Measurements from ENCODE around the gene RYR2. TPM values are rescaled to one million over a fixed set of nuclear protein-coding genes. Genes with fewer than 3 reads are reported as not detected.

The RYR2 gene
- total RNA-seq, 2 experiments from 2014 or later, result not detected

- H3K79me2 ChIP-seq (ENCODE audit: insufficient read depth, low read depth, low read length), result no peaks in the 10 kb centered on the region
- H2AFZ ChIP-seq (ENCODE audit: low read length), result no peak overlapping the region
- ChIA-PET POLR2A (interaction anchor here (1.1 kb wide), 1 partner anchor 19 kb away, joined by 4 read pairs; no protein-coding TSS in a partner anchor), CTCF (ENCODE audit: unreplicated experiment) (no interaction called here)
- TF ChIP-seq, protein P1, sequence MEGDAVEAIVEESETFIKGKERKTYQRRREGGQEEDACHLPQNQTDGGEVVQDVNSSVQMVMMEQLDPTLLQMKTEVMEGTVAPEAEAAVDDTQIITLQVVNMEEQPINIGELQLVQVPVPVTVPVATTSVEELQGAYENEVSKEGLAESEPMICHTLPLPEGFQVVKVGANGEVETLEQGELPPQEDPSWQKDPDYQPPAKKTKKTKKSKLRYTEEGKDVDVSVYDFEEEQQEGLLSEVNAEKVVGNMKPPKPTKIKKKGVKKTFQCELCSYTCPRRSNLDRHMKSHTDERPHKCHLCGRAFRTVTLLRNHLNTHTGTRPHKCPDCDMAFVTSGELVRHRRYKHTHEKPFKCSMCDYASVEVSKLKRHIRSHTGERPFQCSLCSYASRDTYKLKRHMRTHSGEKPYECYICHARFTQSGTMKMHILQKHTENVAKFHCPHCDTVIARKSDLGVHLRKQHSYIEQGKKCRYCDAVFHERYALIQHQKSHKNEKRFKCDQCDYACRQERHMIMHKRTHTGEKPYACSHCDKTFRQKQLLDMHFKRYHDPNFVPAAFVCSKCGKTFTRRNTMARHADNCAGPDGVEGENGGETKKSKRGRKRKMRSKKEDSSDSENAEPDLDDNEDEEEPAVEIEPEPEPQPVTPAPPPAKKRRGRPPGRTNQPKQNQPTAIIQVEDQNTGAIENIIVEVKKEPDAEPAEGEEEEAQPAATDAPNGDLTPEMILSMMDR (conservative IDR thresholded peaks at IDR 0.05; ENCODE audit: low read length), result no peak
- no peak for TF ChIP-seq EZH2phosphoT487 (IDR thresholded peaks at IDR 0.05; ENCODE audit: borderline replicate concordance, low read depth, low read length)
- DNase-seq (ENCODE audit: low spot score), result no peak
- H4K20me1 ChIP-seq (ENCODE audit: insufficient read depth, low read length), result no peaks in the 10 kb centered on the region
- H3K36me3 ChIP-seq (ENCODE audit: insufficient read depth, low read length), result no peaks in the 10 kb centered on the region
- H3K4me3 ChIP-seq (ENCODE audit: low read depth, low read length, poor library complexity, severe bottlenecking), result no peak overlapping the region
- H3K4me2 ChIP-seq (ENCODE audit: low read length), result no peak overlapping the region
- no peaks in the 10 kb centered on the region for H3K9me2 ChIP-seq (ENCODE audit: insufficient read depth, low read length)
- no TSS peak for BruUV-seq (replicated peaks)
- intact Hi-C loops (cut with micrococcal nuclease; ENCODE audit: unreplicated experiment), result no loop called here
- H3K4me1 ChIP-seq (ENCODE audit: insufficient read depth, low read length, poor library complexity, severe bottlenecking), result no peaks in the 10 kb centered on the region
- no peaks in the 10 kb centered on the region for H3K9me3 ChIP-seq (ENCODE audit: low read length)
- H3K27ac ChIP-seq (ENCODE audit: low read depth, low read length, poor library complexity, severe bottlenecking), result no peak overlapping the region
Measured at GRCh38 chr1:237769916-237770315, 727.9 kb downstream of the RYR2 start.

DNA sequence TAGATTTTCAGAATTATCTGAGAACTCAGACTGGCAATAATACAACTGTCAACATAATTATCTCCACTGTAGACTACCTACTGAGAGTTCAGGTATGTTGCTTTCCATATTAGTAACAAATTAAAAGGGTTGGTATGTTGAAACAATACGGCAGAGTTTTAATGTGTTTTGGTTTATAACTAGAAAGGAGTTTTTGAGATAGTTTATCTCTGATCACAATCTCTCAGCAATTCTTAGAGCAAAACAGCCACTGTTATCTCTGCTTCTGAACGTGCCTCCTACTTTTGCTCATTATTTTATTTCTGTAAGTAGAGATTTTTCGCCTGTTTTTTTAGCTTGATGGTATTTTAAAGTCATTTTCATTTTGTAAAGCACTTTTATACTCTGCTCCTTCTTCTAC, 730.0 kb downstream of the RYR2 start:
- no peaks in the 10 kb centered on the region for H3K36me3 ChIP-seq (ENCODE audit: insufficient read depth, low read length)
- ChIA-PET CTCF (ENCODE audit: unreplicated experiment) (no interaction called here), POLR2A (no interaction called here)
- H3K9me2 ChIP-seq (ENCODE audit: insufficient read depth, low read length), result no peaks in the 10 kb centered on the region
- TF ChIP-seq, protein P1 (conservative IDR thresholded peaks at IDR 0.05; ENCODE audit: low read length), result no peak
- no peak for TF ChIP-seq EZH2phosphoT487 (IDR thresholded peaks at IDR 0.05; ENCODE audit: borderline replicate concordance, low read depth, low read length)
- H4K20me1 ChIP-seq (ENCODE audit: insufficient read depth, low read length), result no peaks in the 10 kb centered on the region
- no peak overlapping the region for H3K4me2 ChIP-seq (ENCODE audit: low read length)
- no peak overlapping the region for H3K4me3 ChIP-seq (ENCODE audit: low read depth, low read length, poor library complexity, severe bottlenecking)
- no peak for DNase-seq (ENCODE audit: low spot score)
- H3K27ac ChIP-seq (ENCODE audit: low read depth, low read length, poor library complexity, severe bottlenecking), result no peak overlapping the region
- H2AFZ ChIP-seq (ENCODE audit: low read length), result no peak overlapping the region
- no peaks in the 10 kb centered on the region for H3K79me2 ChIP-seq (ENCODE audit: insufficient read depth, low read depth, low read length)
- no TSS peak for BruUV-seq (replicated peaks)
- intact Hi-C loops (cut with micrococcal nuclease; ENCODE audit: unreplicated experiment), result no loop called here
- no peaks in the 10 kb centered on the region for H3K9me3 ChIP-seq (ENCODE audit: low read length)
- no peaks in the 10 kb centered on the region for H3K4me1 ChIP-seq (ENCODE audit: insufficient read depth, low read length, poor library complexity, severe bottlenecking)

GRCh38 chr1:237774246-237774645, 732.3 kb downstream of the RYR2 start:
- no peak overlapping the region for H3K4me3 ChIP-seq (ENCODE audit: low read depth, low read length, poor library complexity, severe bottlenecking)
- no peaks in the 10 kb centered on the region for H4K20me1 ChIP-seq (ENCODE audit: insufficient read depth, low read length)
- intact Hi-C loops (cut with micrococcal nuclease; ENCODE audit: unreplicated experiment), result no loop called here
- no peaks in the 10 kb centered on the region for H3K4me1 ChIP-seq (ENCODE audit: insufficient read depth, low read length, poor library complexity, severe bottlenecking)
- H3K9me2 ChIP-seq (ENCODE audit: insufficient read depth, low read length), result no peaks in the 10 kb centered on the region
- no peaks in the 10 kb centered on the region for H3K79me2 ChIP-seq (ENCODE audit: insufficient read depth, low read depth, low read length)
- CTCF ChIA-PET (ENCODE audit: unreplicated experiment), result no interaction called here
- TF ChIP-seq, protein P1 (conservative IDR thresholded peaks at IDR 0.05; ENCODE audit: low read length), result no peak
- no peak for TF ChIP-seq EZH2phosphoT487 (IDR thresholded peaks at IDR 0.05; ENCODE audit: borderline replicate concordance, low read depth, low read length)
- no peak overlapping the region for H3K4me2 ChIP-seq (ENCODE audit: low read length)
- BruUV-seq (replicated peaks), result no TSS peak
- H2AFZ ChIP-seq (ENCODE audit: low read length), result no peak overlapping the region
- POLR2A ChIA-PET, result interaction anchor here (0.6 to 1.4 kb wide), 2 partner anchors 12 to 14 kb away, joined by 3 to 4 read pairs; no protein-coding TSS in a partner anchor
- no peaks in the 10 kb centered on the region for H3K36me3 ChIP-seq (ENCODE audit: insufficient read depth, low read length)
- DNase-seq (ENCODE audit: low spot score), result no peak
- no peak overlapping the region for H3K27ac ChIP-seq (ENCODE audit: low read depth, low read length, poor library complexity, severe bottlenecking)
- no peaks in the 10 kb centered on the region for H3K9me3 ChIP-seq (ENCODE audit: low read length)
